Fibroblast of lung (primary cell): ENCODE data around the gene CHURC1. TPM values are rescaled to one million over a fixed set of nuclear protein-coding genes. Genes with fewer than 3 reads are reported as not detected.

Experiments used
- DNase-seq, 2 donors: peaks; one replicate each; pipeline versions ENCODE4 v3.0.0 to v3.0.0-alpha.2; 2010; ENCODE audit warnings: low read depth in 2 of 2
- H2AFZ ChIP-seq: 2 replicates; pipeline ENCODE4 v1.5.1; 2012; ENCODE audit warnings: low read length, control low read depth, inconsistent platforms
- H3K27ac ChIP-seq: 2 replicates; pipeline ENCODE4 v1.5.1; 2011; ENCODE audit warnings: low read length, control low read depth; ENCODE audit not compliant: insufficient read depth
- H3K27me3 ChIP-seq: 2 replicates; pipeline ENCODE4 v1.5.1; 2011; ENCODE audit warnings: mild to moderate bottlenecking, low read length; ENCODE audit not compliant: control insufficient read depth, insufficient read depth
- H3K36me3 ChIP-seq: 2 replicates; pipeline ENCODE4 v1.5.1; 2011; ENCODE audit warnings: low read length; ENCODE audit not compliant: control insufficient read depth, insufficient read depth
- H3K4me1 ChIP-seq: 2 replicates; pipeline ENCODE4 v1.5.1; 2011; ENCODE audit warnings: low read length; ENCODE audit not compliant: control insufficient read depth, insufficient read depth; ENCODE audit errors: extremely low read depth
- H3K4me2 ChIP-seq: 2 replicates; pipeline ENCODE4 v1.5.1; 2011; ENCODE audit warnings: low read length, control low read depth; ENCODE audit not compliant: insufficient read depth; ENCODE audit errors: extremely low read depth
- H3K4me3 ChIP-seq, 4 experiments: fragments of 200-600 bp in 1 of 4; sonication (generic) in 1 of 4; replicated peaks in 1 of 4; 2 replicates each; pipeline ENCODE4 v1.5.1; 2011 to 2016; ENCODE audit warnings: low read length in 4 of 4, low read depth in 3 of 4, mild to moderate bottlenecking in 3 of 4, control low read depth in 2 of 4, inconsistent platforms in 1 of 4, mixed read lengths in 1 of 4; ENCODE audit not compliant: insufficient read depth in 1 of 4; ENCODE audit errors: control extremely low read depth in 1 of 4
- H3K79me2 ChIP-seq: 2 replicates; pipeline ENCODE4 v1.5.1; 2012; ENCODE audit warnings: mild to moderate bottlenecking, low read length, inconsistent platforms; ENCODE audit not compliant: control insufficient read depth, insufficient read depth
- H3K9ac ChIP-seq: 2 replicates; pipeline ENCODE4 v1.5.1; 2011; ENCODE audit warnings: mild to moderate bottlenecking, low read length, control low read depth; ENCODE audit not compliant: insufficient read depth
- H3K9me3 ChIP-seq: 2 replicates; pipeline ENCODE4 v1.5.1; 2012; ENCODE audit warnings: low read depth, low read length; ENCODE audit not compliant: control insufficient read depth, insufficient read depth
- H4K20me1 ChIP-seq: 2 replicates; pipeline ENCODE4 v1.5.1; 2011; ENCODE audit warnings: low read length; ENCODE audit not compliant: control insufficient read depth, insufficient read depth; ENCODE audit errors: extremely low read depth
- CTCF ChIP-seq, 2 donors: IDR thresholded peaks in 1 of 2; conservative IDR thresholded peaks in 1 of 2; 1 replicate in 1 of 2; 2 replicates in 1 of 2; pipeline ENCODE4 v1.5.1; 2011 to 2012; ENCODE audit warnings: low read length in 2 of 2, control low read depth in 1 of 2, inconsistent platforms in 1 of 2, low read depth in 1 of 2, mild to moderate bottlenecking in 1 of 2
- EZH2 ChIP-seq: IDR thresholded peaks from 2 replicates; pipeline ENCODE4 v1.5.1; 2012; ENCODE audit warnings: low read length, control low read depth, mild to moderate bottlenecking; ENCODE audit errors: missing control alignments
- polyA plus RNA-seq, 2 donors: library from polyadenylated mRNA; depleted of rRNA in 1 of 2; stranded (reverse) in 1 of 2; unstranded in 1 of 2; fragments of >200 nt; gene quantifications; 2 replicates each; pipeline ENCODE4 v1.2.1, GENCODE V29; 2011 to 2012; ENCODE audit warnings: missing spikeins in 1 of 2
- total RNA-seq: library from RNA; depleted of rRNA; stranded (reverse); fragments of >200 nt; gene quantifications from 2 replicates; pipeline ENCODE4 v1.2.1, GENCODE V29; 2014

CHURC1 gene
- total and polyA plus RNA-seq, 2 donors (not counting 1 experiment from before 2014, with no cell fraction given) = 38.6 to 89.5 TPM

GRCh38 chr14:64929014-64929359, 14.7 kb downstream of the CHURC1 start:
- peaks cover 3% of the 10 kb centered on the region for H3K36me3 ChIP-seq
- H3K4me1 ChIP-seq = no peaks in the 10 kb centered on the region
- H3K79me2 ChIP-seq = no peaks in the 10 kb centered on the region
- no peak overlapping the region for H3K27ac ChIP-seq
- H2AFZ ChIP-seq = no peak overlapping the region
- no peak for TF ChIP-seq EZH2
- no peak for TF ChIP-seq CTCF (conservative IDR thresholded peaks at IDR 0.05 in 1 of 2, IDR thresholded peaks at IDR 0.05 in 1 of 2; ENCODE audit: low read depth in 1 of 2, low read length in 2 of 2)
- no peaks in the 10 kb centered on the region for H3K9me3 ChIP-seq
- no peaks in the 10 kb centered on the region for H4K20me1 ChIP-seq
- DNase-seq = no peak
- H3K4me2 ChIP-seq = no peak overlapping the region
- no peak overlapping the region for H3K4me3 ChIP-seq
- no peaks in the 10 kb centered on the region for H3K27me3 ChIP-seq
- no peak overlapping the region for H3K9ac ChIP-seq

- Histone ChIP-seq H3K27ac (no peak overlapping the region), H3K4me3 (no peak overlapping the region), H3K36me3 (peaks cover 5% of the 10 kb centered on the region), H3K27me3 (no peaks in the 10 kb centered on the region), H2AFZ (no peak overlapping the region), H3K4me1 (no peaks in the 10 kb centered on the region), H3K9me3 (no peaks in the 10 kb centered on the region), H3K4me2 (no peak overlapping the region), H3K9ac (no peak overlapping the region), H4K20me1 (no peaks in the 10 kb centered on the region), H3K79me2 (no peaks in the 10 kb centered on the region)
- peak in 1 of 2 donors; percentile 60 for DNase-seq
- no peak for TF ChIP-seq EZH2
- no peak for TF ChIP-seq CTCF (conservative IDR thresholded peaks at IDR 0.05 in 1 of 2, IDR thresholded peaks at IDR 0.05 in 1 of 2; ENCODE audit: low read depth in 1 of 2, low read length in 2 of 2)
These were observed 16.0 kb downstream of the CHURC1 start for GRCh38 chr14:64930085-64930843.

- no peaks in the 10 kb centered on the region for H3K4me1 ChIP-seq
- no peaks in the 10 kb centered on the region for H3K79me2 ChIP-seq
- no peak overlapping the region for H3K27ac ChIP-seq
- H3K4me2 ChIP-seq = no peak overlapping the region
- H2AFZ ChIP-seq = no peak overlapping the region
- no peak overlapping the region for H3K9ac ChIP-seq
- H4K20me1 ChIP-seq = no peaks in the 10 kb centered on the region
- H3K36me3 ChIP-seq = peaks cover 5% of the 10 kb centered on the region
- no peak overlapping the region for H3K4me3 ChIP-seq
- no peaks in the 10 kb centered on the region for H3K9me3 ChIP-seq
- no peak for DNase-seq
- no peak for TF ChIP-seq EZH2
- no peak for TF ChIP-seq CTCF (conservative IDR thresholded peaks at IDR 0.05 in 1 of 2, IDR thresholded peaks at IDR 0.05 in 1 of 2; ENCODE audit: low read depth in 1 of 2, low read length in 2 of 2)
- H3K27me3 ChIP-seq = no peaks in the 10 kb centered on the region
These were observed 16.9 kb downstream of the CHURC1 start for GRCh38 chr14:64931123-64931522.
